Colonic mucosa (tissue), 4 donors: ENCODE measurements around the gene LRRD1. TPM values are rescaled to one million over a fixed set of nuclear protein-coding genes. Genes with fewer than 3 reads are reported as not detected.
"Not testable (repeated sequence)": the region's sequence is repeated elsewhere in the genome, so short reads cannot be mapped to it uniquely, and the experiment has no call there.

Source experiments
- DNase-seq: peaks from one replicate; pipeline ENCODE4 v3.0.0-alpha.2; 2020
- H3K27ac ChIP-seq: fragments of 200-600 bp; one replicate; pipeline ENCODE4 v1.8.0; 2021
- H3K27me3 ChIP-seq: fragments of 200-600 bp; one replicate; pipeline ENCODE4 v1.8.0; 2021
- H3K36me3 ChIP-seq: fragments of 200-600 bp; one replicate; pipeline ENCODE4 v1.8.0; 2021
- H3K4me1 ChIP-seq: fragments of 200-600 bp; one replicate; pipeline ENCODE4 v1.8.0; 2021; ENCODE audit warnings: mild to moderate bottlenecking
- H3K4me3 ChIP-seq: fragments of 200-600 bp; one replicate; pipeline ENCODE4 v1.8.0; 2021
- H3K9ac ChIP-seq, 2 donors: one replicate each; pipeline ENCODE4 v1.7.0; 2013; ENCODE audit warnings: control low read depth in 2 of 2, low read depth in 2 of 2, low read length in 2 of 2
- H3K9me3 ChIP-seq: fragments of 200-600 bp; one replicate; pipeline ENCODE4 v1.8.0; 2021
- CTCF ChIP-seq: fragments of 200-600 bp; IDR thresholded peaks from one replicate; pipeline ENCODE4 v1.8.0; 2022; ENCODE audit warnings: antibody characterized with exemption, mild to moderate bottlenecking
- intact Hi-C: fragments of 100-400 bp; cut with DNase I; formaldehyde crosslinking; loops from one replicate; pipeline ENCODE4 v1.14.1; 2022
- microRNA-seq: library from miRNA; unstranded; fragments of <30 nt; microRNA quantifications from one replicate; pipeline ENCODE4, GENCODE V29; 2019
- total RNA-seq, 2 donors: library from RNA; stranded (reverse); fragmentation: NEBNext Ultra II Directional in 1 of 2; extraction: Animal tissue kit (Norgen Biotek cat#: 25700) in 1 of 2; gene quantifications; one replicate each; pipeline ENCODE4 v1.2.1, GENCODE V29; 2021
- donor health status: healthy.
- donor health status: DM: no; HTN: no; CAD: no.
- donor health status: DM: no; HTN: no; CAD: no.

The LRRD1 gene
- total RNA-seq, 2 donors from 2014 or later = not detected

- intact Hi-C loops = no loop called here
- TF ChIP-seq CTCF = no peak
- H3K27me3 ChIP-seq = no peaks in the 10 kb centered on the region
- H3K9ac ChIP-seq = no peak overlapping the region
- no peaks in the 10 kb centered on the region for H3K36me3 ChIP-seq
- H3K9me3 ChIP-seq = no peaks in the 10 kb centered on the region
- H3K4me3 ChIP-seq = no peak overlapping the region
- DNase-seq = no peak
- no peak overlapping the region for H3K27ac ChIP-seq
- no peaks in the 10 kb centered on the region for H3K4me1 ChIP-seq
Observed at GRCh38 chr7:92108821-92109220, 70.1 kb downstream of the LRRD1 start.

- peaks cover 16% of the 10 kb centered on the region for H3K36me3 ChIP-seq
- intact Hi-C loops = not testable (repeated sequence)
Observed at GRCh38 chr7:92102862-92103261, 76.1 kb downstream of the LRRD1 start.

GRCh38 chr7:92100534-92100933 is 78.4 kb downstream of the LRRD1 start:
- H3K27ac ChIP-seq = no peak overlapping the region
- no peak for DNase-seq

More at GRCh38 chr7:92102862-92103261, 76.1 kb downstream of the LRRD1 start:
- not testable (repeated sequence) for H3K27me3 ChIP-seq, H3K4me3 ChIP-seq, H3K9ac ChIP-seq, H3K9me3 ChIP-seq, H3K27ac ChIP-seq, H3K4me1 ChIP-seq, DNase-seq

GRCh38 chr7:92095380-92095779 is 83.6 kb downstream of the LRRD1 start:
- Histone ChIP-seq H3K36me3 (peaks cover 12% of the 10 kb centered on the region), H3K9me3 (no peaks in the 10 kb centered on the region), H3K4me1 (no peaks in the 10 kb centered on the region), H3K4me3 (no peak overlapping the region), H3K9ac (no peak overlapping the region), H3K27me3 (no peaks in the 10 kb centered on the region), H3K27ac (no peak overlapping the region)
- DNase-seq = no peak
- intact Hi-C loops = loop anchor here (10.0 kb wide), 2 partner anchors 81 to 139 kb away; no protein-coding TSS in a partner anchor
- TF ChIP-seq CTCF = no peak

More at GRCh38 chr7:92100534-92100933, 78.4 kb downstream of the LRRD1 start:
- Histone ChIP-seq H3K4me3 (no peak overlapping the region), H3K27me3 (no peaks in the 10 kb centered on the region), H3K4me1 (no peaks in the 10 kb centered on the region), H3K9ac (no peak overlapping the region), H3K36me3 (peaks cover 16% of the 10 kb centered on the region), H3K9me3 (no peaks in the 10 kb centered on the region)
- TF ChIP-seq CTCF = no peak
- intact Hi-C loops = no loop called here

Small RNAs within 50 kb of the gene (microRNA-seq; reads per million reads assigned to microRNA genes)
- gene MIR1285-1 = not detected

Other genes starting within 250 kb of the LRRD1 start
- 100 to 1,000 TPM in 1 of 2 donors, 10 to 100 TPM in 1; 97.7 to 140 TPM for gene AKAP9, start 238.3 kb downstream of the LRRD1 start, total RNA-seq
- gene CYP51A1, start 44.7 kb downstream of the LRRD1 start, total RNA-seq = 100 to 1,000 TPM; 125 to 322 TPM
- 10 to 100 TPM; 27.4 to 27.5 TPM for gene KRIT1, start 66.8 kb upstream of the LRRD1 start, total RNA-seq
- gene ANKIB1, start 66.8 kb upstream of the LRRD1 start, total RNA-seq = 10 to 100 TPM; 38.9 to 41.5 TPM